ENCODE measurements around the gene LRRC74B.

DNA sequence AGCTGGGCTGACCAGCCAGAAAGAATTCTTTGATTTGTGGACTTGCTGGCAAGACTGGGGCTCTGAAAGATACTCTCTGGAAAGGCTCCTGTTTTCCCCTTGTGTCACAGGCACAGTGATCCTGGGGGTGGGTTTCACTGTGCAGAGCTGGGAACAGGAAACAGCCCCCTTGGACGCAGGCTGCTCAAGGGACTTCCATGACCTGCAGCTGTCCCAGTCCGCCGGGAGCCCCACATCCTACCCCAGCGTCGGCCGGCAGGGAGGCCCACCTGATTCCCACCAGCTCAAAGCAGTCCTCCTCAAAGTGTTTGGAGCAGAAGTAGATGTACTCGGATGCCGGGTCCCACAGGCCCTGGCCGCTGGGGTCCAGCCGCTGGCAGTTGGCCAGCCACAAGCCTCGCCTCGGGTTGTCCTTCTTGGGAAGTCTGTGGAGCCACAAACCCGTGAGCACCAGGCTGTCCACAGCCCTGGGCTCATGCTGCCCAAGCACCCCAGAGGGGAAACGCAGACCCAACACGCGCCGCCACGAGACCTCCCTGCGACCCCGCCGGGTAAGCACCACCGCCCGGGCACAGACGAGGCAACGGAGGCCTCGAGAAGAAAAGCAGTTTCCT is 44.7 kb upstream of the LRRC74B start:
- TF ChIP-seq, protein P1, sequence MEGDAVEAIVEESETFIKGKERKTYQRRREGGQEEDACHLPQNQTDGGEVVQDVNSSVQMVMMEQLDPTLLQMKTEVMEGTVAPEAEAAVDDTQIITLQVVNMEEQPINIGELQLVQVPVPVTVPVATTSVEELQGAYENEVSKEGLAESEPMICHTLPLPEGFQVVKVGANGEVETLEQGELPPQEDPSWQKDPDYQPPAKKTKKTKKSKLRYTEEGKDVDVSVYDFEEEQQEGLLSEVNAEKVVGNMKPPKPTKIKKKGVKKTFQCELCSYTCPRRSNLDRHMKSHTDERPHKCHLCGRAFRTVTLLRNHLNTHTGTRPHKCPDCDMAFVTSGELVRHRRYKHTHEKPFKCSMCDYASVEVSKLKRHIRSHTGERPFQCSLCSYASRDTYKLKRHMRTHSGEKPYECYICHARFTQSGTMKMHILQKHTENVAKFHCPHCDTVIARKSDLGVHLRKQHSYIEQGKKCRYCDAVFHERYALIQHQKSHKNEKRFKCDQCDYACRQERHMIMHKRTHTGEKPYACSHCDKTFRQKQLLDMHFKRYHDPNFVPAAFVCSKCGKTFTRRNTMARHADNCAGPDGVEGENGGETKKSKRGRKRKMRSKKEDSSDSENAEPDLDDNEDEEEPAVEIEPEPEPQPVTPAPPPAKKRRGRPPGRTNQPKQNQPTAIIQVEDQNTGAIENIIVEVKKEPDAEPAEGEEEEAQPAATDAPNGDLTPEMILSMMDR (IDR thresholded peaks at IDR 0.05): no peak
- no peak for TF ChIP-seq POLR2A (IDR thresholded peaks at IDR 0.05)
